OCI-LY3 (cell line): ENCODE results near the gene LCK.

Experiments
- EZH2phosphoT487 ChIP-seq: fragments of 200-600 bp; shearing (Covaris generic); IDR thresholded peaks from 2 replicates; pipeline ENCODE4 v1.6.1; 2018; ENCODE audit warnings: antibody characterized with exemption, mixed run types, low read depth
- TF ChIP-seq, protein P1 (sequence below): fragments of 200-600, 300-600 bp; sonication (generic); IDR thresholded peaks from 2 replicates; pipeline ENCODE4 v1.5.1; 2014; ENCODE audit warnings: antibody characterized with exemption, low read length, low read depth

DNA sequence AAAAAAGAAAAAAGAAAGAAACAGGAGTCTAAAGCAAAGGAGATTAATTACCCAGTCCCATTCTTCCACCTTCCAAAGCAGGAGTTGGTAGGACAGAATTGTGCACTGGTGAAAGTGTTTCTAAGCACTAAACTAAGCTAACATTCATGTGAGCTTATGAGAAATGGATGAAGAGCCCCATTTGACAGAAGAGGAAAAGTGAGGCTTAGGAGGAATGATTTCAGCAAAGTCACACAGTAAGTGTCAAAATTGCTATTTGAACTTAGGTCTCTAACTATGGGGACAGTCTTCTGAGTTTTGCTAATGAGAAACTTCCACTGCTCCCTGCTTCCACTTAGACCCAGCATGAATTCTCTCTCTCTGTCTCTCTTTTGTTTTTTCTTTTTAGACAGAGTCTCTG lies 18.7 kb downstream of the LCK start:
- TF ChIP-seq EZH2phosphoT487, result no peak
- TF ChIP-seq, protein P1, sequence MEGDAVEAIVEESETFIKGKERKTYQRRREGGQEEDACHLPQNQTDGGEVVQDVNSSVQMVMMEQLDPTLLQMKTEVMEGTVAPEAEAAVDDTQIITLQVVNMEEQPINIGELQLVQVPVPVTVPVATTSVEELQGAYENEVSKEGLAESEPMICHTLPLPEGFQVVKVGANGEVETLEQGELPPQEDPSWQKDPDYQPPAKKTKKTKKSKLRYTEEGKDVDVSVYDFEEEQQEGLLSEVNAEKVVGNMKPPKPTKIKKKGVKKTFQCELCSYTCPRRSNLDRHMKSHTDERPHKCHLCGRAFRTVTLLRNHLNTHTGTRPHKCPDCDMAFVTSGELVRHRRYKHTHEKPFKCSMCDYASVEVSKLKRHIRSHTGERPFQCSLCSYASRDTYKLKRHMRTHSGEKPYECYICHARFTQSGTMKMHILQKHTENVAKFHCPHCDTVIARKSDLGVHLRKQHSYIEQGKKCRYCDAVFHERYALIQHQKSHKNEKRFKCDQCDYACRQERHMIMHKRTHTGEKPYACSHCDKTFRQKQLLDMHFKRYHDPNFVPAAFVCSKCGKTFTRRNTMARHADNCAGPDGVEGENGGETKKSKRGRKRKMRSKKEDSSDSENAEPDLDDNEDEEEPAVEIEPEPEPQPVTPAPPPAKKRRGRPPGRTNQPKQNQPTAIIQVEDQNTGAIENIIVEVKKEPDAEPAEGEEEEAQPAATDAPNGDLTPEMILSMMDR, result no peak
